Measurements from ENCODE around the gene KRT36.

KRT36 gene

DNA sequence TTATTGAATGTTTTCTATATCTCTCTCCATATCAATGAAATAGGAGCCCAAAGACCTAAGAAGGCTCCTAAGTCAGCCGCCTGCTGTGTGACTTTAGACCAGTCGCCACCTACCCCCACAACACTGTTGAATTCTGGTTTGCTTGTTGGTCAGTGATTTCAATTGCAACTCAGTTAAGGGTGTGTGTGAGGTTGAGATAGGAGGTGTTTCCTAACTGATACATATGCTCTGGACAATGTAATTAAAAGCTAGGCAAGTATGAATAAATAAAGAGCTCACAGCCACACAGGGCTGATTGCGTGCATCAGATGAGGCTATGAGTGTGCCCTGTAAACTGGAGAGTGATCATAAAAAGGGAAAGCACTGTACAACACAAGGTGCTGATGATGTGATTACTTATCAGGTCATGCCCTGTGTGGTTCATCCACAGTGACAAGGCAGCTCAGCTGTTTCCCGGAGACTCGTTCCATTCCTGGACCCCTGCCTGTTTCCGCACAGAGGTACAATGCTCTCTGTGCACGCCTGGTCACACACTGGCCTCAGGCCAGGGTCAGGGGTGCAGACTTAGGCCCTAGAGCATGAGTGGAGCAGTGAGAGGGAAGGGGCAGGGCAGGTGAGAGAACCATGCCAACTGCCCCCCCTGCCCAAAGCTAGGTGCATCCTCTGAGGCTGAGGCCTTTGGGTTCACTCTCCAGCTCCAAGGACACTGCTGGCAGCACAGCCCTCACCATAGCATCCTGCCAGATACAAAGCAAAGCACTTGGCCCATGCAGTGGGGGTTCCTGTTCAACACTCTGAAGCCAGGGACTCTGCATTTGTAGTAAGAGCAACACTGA, 5.5 kb downstream of the KRT36 start:
- Histone ChIP-seq H3K4me1 (ENCODE audit: control insufficient read depth, insufficient read depth, low read length) (no peaks in the 10 kb centered on the region), H3K36me3 (ENCODE audit: control insufficient read depth in 2 of 2, insufficient read depth in 2 of 2, low read length in 2 of 2) (no peaks in the 10 kb centered on the region), H3K27me3 (ENCODE audit: control insufficient read depth in 1 of 2, insufficient read depth in 2 of 2, low read length in 2 of 2) (peaks cover 0 to 2% of the 10 kb centered on the region in 2 donors), H3K27ac (ENCODE audit: low read length) (no peak overlapping the region), H3K9me3 (ENCODE audit: control insufficient read depth in 2 of 2, low read length in 2 of 2) (no peaks in the 10 kb centered on the region), H3K9ac (ENCODE audit: low read length in 2 of 2) (no peak overlapping the region), H3K4me3 (ENCODE audit: low read length in 2 of 2) (no peak overlapping the region)

DNA sequence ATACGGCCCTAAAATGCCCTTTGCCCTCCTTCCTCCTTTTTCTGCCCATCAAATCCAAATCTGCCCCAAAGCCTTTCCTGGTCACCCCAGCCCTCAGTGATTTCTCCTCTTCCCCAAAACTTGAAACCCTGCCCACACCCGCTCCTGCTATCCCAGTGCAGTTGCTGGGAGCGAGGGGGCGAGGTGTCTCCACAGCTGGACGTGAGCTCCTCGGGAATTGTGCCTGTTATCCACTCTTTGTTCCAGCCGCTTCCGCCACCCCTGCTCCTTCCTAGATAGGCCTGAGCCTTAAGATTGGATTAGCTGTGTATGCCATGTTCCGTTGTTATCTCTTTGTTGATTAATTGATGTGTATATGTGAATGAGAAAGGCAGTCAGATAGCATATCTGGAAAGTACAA, 6.2 kb downstream of the KRT36 start:
- H3K9me3 ChIP-seq (ENCODE audit: control insufficient read depth in 2 of 2, low read length in 2 of 2): no peaks in the 10 kb centered on the region
- no peaks in the 10 kb centered on the region for H3K4me1 ChIP-seq (ENCODE audit: control insufficient read depth, insufficient read depth, low read length)
- H3K27me3 ChIP-seq (ENCODE audit: control insufficient read depth in 1 of 2, insufficient read depth in 2 of 2, low read length in 2 of 2): peaks cover 0 to 2% of the 10 kb centered on the region in 2 donors
- H3K9ac ChIP-seq (ENCODE audit: low read length in 2 of 2): no peak overlapping the region
- H3K36me3 ChIP-seq (ENCODE audit: control insufficient read depth in 2 of 2, insufficient read depth in 2 of 2, low read length in 2 of 2): no peaks in the 10 kb centered on the region
- H3K27ac ChIP-seq (ENCODE audit: low read length): no peak overlapping the region
- H3K4me3 ChIP-seq (ENCODE audit: low read length in 2 of 2): no peak overlapping the region

GRCh38 chr17:41481036-41481435, 8.7 kb downstream of the KRT36 start, which contains the start of gene KRT35:
KRT35 (minus strand) TSS chr17:41481151; CDS start chr17:41481097, 54 bp downstream.
- H3K4me3 ChIP-seq (ENCODE audit: low read length in 2 of 2): no peak within 1 kb of the TSS
- H3K4me1 ChIP-seq (ENCODE audit: control insufficient read depth, insufficient read depth, low read length): no peaks in the 10 kb centered on the region
- H3K27me3 ChIP-seq (ENCODE audit: control insufficient read depth in 1 of 2, insufficient read depth in 2 of 2, low read length in 2 of 2): no peaks in the 10 kb centered on the region
- H3K36me3 ChIP-seq (ENCODE audit: control insufficient read depth in 2 of 2, insufficient read depth in 2 of 2, low read length in 2 of 2): no peaks in the 10 kb centered on the region
- no peak within 1 kb of the TSS for H3K9ac ChIP-seq (ENCODE audit: low read length in 2 of 2)
- H3K9me3 ChIP-seq (ENCODE audit: control insufficient read depth in 2 of 2, low read length in 2 of 2): no peaks in the 10 kb centered on the region
- no peak within 1 kb of the TSS for H3K27ac ChIP-seq (ENCODE audit: low read length)

DNA sequence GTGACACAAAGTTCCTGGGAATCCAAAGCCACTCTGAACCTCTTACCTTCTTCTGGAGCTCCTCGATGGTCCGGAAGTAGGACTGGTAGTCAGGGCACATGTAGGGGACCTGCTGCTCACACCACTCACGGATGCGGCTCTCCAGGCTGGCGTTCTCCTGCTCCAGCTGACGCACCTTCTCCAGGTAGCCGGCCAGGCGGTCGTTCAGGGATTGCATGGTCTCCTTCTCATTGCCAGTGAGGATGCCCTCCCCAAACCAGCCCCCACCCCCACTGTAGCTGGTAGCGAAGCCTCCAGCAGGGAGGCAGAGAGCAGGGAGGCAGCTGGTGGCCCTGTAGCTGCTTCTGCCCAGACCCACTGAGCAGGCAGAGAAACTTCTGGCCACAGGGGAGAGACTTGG, 9.1 kb downstream of the KRT36 start:
- H3K4me1 ChIP-seq (ENCODE audit: control insufficient read depth, insufficient read depth, low read length): no peaks in the 10 kb centered on the region
- no peaks in the 10 kb centered on the region for H3K36me3 ChIP-seq (ENCODE audit: control insufficient read depth in 2 of 2, insufficient read depth in 2 of 2, low read length in 2 of 2)
- H3K9me3 ChIP-seq (ENCODE audit: control insufficient read depth in 2 of 2, low read length in 2 of 2): no peaks in the 10 kb centered on the region

DNA sequence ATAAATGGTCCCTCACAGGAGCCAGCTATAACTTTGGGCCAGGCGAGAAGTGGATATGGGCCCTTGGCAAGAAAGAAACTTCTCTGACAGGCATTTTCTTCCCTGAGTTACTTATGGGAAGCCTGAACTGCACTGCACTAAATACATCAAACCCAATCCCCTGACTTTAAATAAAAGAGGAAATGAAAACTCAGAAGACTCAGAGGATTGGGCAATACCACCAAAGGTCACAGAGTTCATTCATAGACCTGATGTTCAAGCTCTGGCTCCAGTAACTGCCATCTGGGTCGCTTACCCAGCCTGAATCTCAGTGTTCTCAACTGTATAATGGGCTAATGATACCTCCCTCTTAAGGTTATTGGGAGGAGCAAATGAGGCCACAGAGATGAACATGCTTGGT, 9.6 kb downstream of the KRT36 start:
- Histone ChIP-seq H3K4me1 (ENCODE audit: control insufficient read depth, insufficient read depth, low read length) (no peaks in the 10 kb centered on the region), H3K9ac (ENCODE audit: low read length in 2 of 2) (no peak overlapping the region), H3K27ac (ENCODE audit: low read length) (no peak overlapping the region), H3K27me3 (ENCODE audit: control insufficient read depth in 1 of 2, insufficient read depth in 2 of 2, low read length in 2 of 2) (no peaks in the 10 kb centered on the region), H3K9me3 (ENCODE audit: control insufficient read depth in 2 of 2, low read length in 2 of 2) (no peaks in the 10 kb centered on the region), H3K4me3 (ENCODE audit: low read length in 2 of 2) (no peak overlapping the region), H3K36me3 (ENCODE audit: control insufficient read depth in 2 of 2, insufficient read depth in 2 of 2, low read length in 2 of 2) (no peaks in the 10 kb centered on the region)

More for the DNA sequence above, 9.1 kb downstream of the KRT36 start:
- Histone ChIP-seq H3K27ac (ENCODE audit: low read length) (no peak overlapping the region), H3K27me3 (ENCODE audit: control insufficient read depth in 1 of 2, insufficient read depth in 2 of 2, low read length in 2 of 2) (no peaks in the 10 kb centered on the region), H3K9ac (ENCODE audit: low read length in 2 of 2) (no peak overlapping the region), H3K4me3 (ENCODE audit: low read length in 2 of 2) (no peak overlapping the region)

GRCh38 chr17:41478237-41478636, 11.5 kb downstream of the KRT36 start:
- H3K4me1 ChIP-seq (ENCODE audit: control insufficient read depth, insufficient read depth, low read length): no peaks in the 10 kb centered on the region
- H3K9me3 ChIP-seq (ENCODE audit: control insufficient read depth in 2 of 2, low read length in 2 of 2): no peaks in the 10 kb centered on the region

GRCh38 chr17:41476866-41477815, 12.6 kb downstream of the KRT36 start:
- Histone ChIP-seq H3K27ac (ENCODE audit: low read length) (no peak overlapping the region), H3K9me3 (ENCODE audit: control insufficient read depth in 2 of 2, low read length in 2 of 2) (no peaks in the 10 kb centered on the region), H3K36me3 (ENCODE audit: control insufficient read depth in 2 of 2, insufficient read depth in 2 of 2, low read length in 2 of 2) (no peaks in the 10 kb centered on the region), H3K4me3 (ENCODE audit: low read length in 2 of 2) (no peak overlapping the region), H3K27me3 (ENCODE audit: control insufficient read depth in 1 of 2, insufficient read depth in 2 of 2, low read length in 2 of 2) (no peaks in the 10 kb centered on the region), H3K4me1 (ENCODE audit: control insufficient read depth, insufficient read depth, low read length) (no peaks in the 10 kb centered on the region), H3K9ac (ENCODE audit: low read length in 2 of 2) (no peak overlapping the region)

More at GRCh38 chr17:41478237-41478636, 11.5 kb downstream of the KRT36 start:
- Histone ChIP-seq H3K4me3 (ENCODE audit: low read length in 2 of 2) (no peak overlapping the region), H3K36me3 (ENCODE audit: control insufficient read depth in 2 of 2, insufficient read depth in 2 of 2, low read length in 2 of 2) (no peaks in the 10 kb centered on the region), H3K27me3 (ENCODE audit: control insufficient read depth in 1 of 2, insufficient read depth in 2 of 2, low read length in 2 of 2) (no peaks in the 10 kb centered on the region), H3K9ac (ENCODE audit: low read length in 2 of 2) (no peak overlapping the region), H3K27ac (ENCODE audit: low read length) (no peak overlapping the region)

DNA sequence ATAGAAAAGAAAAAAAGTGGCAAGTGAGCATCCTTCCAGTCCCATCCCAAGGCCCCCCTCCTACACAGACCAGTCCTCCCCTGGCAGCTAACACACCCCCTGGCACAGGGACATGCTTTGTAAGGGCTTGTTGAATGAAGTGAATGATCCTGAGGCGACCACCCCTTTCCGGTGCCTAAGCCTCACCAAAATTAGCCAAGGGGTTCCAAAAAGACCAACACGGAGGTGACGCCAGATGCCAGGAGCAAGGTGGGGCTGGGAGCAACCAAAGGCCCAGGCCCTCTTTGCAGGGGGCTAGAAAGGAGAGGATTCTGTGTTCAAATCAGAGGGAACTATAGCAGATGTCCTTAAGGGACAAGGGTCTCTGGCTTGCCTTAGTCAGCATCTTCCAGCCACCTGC, 14.3 kb downstream of the KRT36 start:
- Histone ChIP-seq H3K9me3 (ENCODE audit: control insufficient read depth in 2 of 2, low read length in 2 of 2) (peaks cover 0 to 5% of the 10 kb centered on the region in 2 donors), H3K27me3 (ENCODE audit: control insufficient read depth in 1 of 2, insufficient read depth in 2 of 2, low read length in 2 of 2) (no peaks in the 10 kb centered on the region), H3K9ac (ENCODE audit: low read length in 2 of 2) (no peak overlapping the region), H3K4me3 (ENCODE audit: low read length in 2 of 2) (no peak overlapping the region), H3K4me1 (ENCODE audit: control insufficient read depth, insufficient read depth, low read length) (no peaks in the 10 kb centered on the region), H3K27ac (ENCODE audit: low read length) (no peak overlapping the region), H3K36me3 (ENCODE audit: control insufficient read depth in 2 of 2, insufficient read depth in 2 of 2, low read length in 2 of 2) (no peaks in the 10 kb centered on the region)

GRCh38 chr17:41474863-41475262, 14.8 kb downstream of the KRT36 start:
- Histone ChIP-seq H3K9me3 (ENCODE audit: control insufficient read depth in 2 of 2, low read length in 2 of 2) (peaks cover 0 to 5% of the 10 kb centered on the region in 2 donors), H3K4me1 (ENCODE audit: control insufficient read depth, insufficient read depth, low read length) (no peaks in the 10 kb centered on the region), H3K36me3 (ENCODE audit: control insufficient read depth in 2 of 2, insufficient read depth in 2 of 2, low read length in 2 of 2) (no peaks in the 10 kb centered on the region), H3K4me3 (ENCODE audit: low read length in 2 of 2) (no peak overlapping the region), H3K9ac (ENCODE audit: low read length in 2 of 2) (no peak overlapping the region), H3K27me3 (ENCODE audit: control insufficient read depth in 1 of 2, insufficient read depth in 2 of 2, low read length in 2 of 2) (no peaks in the 10 kb centered on the region), H3K27ac (ENCODE audit: low read length) (no peak overlapping the region)

DNA sequence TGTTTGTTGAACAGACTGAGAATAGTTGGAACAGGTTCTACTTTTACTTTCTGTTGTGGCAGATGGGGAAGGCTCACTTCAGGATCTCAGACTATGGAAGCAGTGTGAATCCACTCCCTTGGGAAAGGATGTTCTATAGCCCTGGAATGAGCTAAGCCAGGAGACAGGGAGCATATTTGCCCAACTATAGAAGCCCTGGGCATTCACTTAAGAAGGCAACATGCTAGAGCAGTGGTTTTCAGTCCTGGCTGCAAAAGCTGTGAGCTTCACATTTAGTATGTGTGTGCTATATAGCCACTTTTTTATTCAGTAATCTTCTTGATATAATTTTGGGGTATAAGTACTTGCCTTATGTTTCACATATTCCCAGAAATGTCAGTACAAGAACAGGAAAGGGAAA, 21.4 kb downstream of the KRT36 start:
- Histone ChIP-seq H3K4me1 (ENCODE audit: control insufficient read depth, insufficient read depth, low read length) (peaks cover 3% of the 10 kb centered on the region), H3K36me3 (ENCODE audit: control insufficient read depth in 2 of 2, insufficient read depth in 2 of 2, low read length in 2 of 2) (no peaks in the 10 kb centered on the region), H3K9ac (ENCODE audit: low read length in 2 of 2) (no peak overlapping the region), H3K27me3 (ENCODE audit: control insufficient read depth in 1 of 2, insufficient read depth in 2 of 2, low read length in 2 of 2) (no peaks in the 10 kb centered on the region), H3K4me3 (ENCODE audit: low read length in 2 of 2) (no peak overlapping the region), H3K9me3 (ENCODE audit: control insufficient read depth in 2 of 2, low read length in 2 of 2) (peaks cover 0 to 5% of the 10 kb centered on the region in 2 donors), H3K27ac (ENCODE audit: low read length) (no peak overlapping the region)
